DMS153 (cell line): ENCODE data around the gene MEX3A.
"Not testable (repeated sequence)": the region's sequence is repeated elsewhere in the genome, so short reads cannot be mapped to it uniquely, and the experiment has no call there.

Experiments
- DNase-seq: peaks from one replicate; lab custom pipeline; 2025; lab: John Stamatoyannopoulos, UW

The MEX3A gene, protein sequence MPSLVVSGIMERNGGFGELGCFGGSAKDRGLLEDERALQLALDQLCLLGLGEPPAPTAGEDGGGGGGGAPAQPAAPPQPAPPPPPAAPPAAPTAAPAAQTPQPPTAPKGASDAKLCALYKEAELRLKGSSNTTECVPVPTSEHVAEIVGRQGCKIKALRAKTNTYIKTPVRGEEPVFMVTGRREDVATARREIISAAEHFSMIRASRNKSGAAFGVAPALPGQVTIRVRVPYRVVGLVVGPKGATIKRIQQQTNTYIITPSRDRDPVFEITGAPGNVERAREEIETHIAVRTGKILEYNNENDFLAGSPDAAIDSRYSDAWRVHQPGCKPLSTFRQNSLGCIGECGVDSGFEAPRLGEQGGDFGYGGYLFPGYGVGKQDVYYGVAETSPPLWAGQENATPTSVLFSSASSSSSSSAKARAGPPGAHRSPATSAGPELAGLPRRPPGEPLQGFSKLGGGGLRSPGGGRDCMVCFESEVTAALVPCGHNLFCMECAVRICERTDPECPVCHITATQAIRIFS

DNA sequence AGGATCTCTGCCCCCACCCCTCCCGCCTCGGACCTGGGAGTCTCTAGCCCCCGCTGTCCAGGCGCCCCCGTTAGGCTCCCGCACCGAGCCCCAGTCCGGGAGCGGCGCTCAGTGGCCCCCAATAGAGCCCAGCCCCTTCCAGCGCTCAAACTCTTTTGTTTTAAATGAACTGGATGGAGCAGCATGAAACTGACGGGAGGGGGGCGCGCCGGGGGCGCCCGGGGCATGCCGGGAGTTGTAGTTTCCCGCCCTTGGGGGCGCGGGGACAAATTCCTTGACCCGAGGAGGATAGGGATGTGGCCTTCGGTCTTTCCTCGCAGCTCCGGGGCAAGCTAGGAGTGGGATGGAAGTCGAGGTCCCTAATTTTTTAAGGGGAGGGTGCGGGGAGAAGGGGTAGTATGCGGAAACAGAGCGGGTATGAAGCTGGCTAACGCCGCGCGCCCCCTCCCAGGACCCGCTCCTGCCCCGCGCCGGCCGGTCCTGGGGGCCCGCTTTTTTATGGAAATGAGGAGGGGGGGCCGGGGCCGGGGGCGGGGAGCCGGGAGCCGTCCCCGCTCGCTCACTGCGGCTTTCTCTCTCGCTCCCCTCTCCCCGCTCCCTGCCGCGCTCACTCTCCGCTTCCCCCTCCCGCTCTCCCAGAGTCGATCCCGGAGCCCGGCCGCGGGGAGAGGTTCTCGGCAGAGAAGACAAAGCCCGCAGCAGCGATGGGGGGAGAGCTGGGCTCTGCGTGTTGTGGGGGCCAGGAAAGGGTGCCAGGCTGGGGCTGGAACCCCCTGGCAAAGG is at the start of gene MEX3A:
Gene MEX3A, minus strand, starts transcription at position 157 of the 783 bp plus-strand sequence. CDS start 467 bp downstream, outside the sequence.
- peak; percentile 70 for DNase-seq

DNA sequence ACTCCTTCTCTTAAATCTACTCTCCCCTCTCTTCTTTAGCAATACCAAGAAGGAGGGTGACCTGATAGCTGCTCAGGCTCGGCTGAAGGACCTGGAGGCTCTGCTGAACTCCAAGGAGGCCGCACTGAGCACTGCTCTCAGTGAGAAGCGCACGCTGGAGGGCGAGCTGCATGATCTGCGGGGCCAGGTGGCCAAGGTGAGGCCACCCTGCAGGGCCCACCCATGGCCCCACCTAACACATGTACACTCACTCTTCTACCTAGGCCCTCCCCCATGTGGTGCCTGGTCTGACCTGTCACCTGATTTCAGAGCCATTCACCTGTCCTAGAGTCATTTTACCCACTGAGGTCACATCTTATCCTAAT is 48.3 kb upstream of the MEX3A start:
- DNase-seq: no peak

DNA sequence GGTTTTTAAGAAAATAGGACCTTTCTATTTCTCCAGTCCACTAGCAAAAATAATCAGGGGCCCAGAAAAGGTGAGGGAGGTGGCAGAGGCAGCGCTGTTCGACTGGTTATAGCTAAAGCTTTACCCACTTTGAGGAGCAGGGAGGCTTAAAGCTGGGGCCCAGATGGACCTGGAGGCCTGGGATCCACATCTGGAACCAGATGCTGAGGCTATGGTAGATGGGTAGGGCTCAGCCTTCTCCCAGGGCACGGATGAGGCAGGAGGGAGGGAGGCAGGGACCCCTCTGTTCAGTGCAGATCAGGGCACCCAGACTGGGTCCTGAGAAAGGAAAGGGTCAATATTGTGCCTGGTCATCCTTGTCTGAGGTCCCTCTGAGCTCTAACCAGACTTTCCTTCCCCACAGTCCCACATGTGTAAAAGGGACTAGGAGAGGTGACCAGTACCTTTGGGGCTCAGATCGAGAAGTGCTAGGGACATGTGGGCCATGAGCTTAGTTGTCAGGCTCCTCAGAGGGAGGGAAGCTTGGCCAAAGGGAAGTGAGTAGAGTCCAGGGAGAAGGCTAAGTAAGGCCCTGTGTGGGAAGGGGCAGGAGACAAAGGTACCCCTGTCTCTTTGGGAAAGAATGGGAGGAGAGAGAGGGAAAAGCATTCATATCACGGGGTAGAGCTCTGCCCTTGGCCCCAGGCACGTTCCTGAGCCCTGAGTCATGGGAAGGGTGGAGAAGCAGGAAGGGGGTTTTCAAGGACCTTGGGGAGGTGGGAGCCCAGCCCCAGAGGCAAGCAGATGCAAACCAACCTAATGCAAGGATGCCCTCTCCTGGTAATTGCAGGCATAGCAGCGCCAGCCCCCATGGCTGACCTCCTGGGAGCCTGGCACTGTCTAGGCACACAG is 47.7 kb upstream of the MEX3A start:
- peak; percentile 77 for DNase-seq

DNA sequence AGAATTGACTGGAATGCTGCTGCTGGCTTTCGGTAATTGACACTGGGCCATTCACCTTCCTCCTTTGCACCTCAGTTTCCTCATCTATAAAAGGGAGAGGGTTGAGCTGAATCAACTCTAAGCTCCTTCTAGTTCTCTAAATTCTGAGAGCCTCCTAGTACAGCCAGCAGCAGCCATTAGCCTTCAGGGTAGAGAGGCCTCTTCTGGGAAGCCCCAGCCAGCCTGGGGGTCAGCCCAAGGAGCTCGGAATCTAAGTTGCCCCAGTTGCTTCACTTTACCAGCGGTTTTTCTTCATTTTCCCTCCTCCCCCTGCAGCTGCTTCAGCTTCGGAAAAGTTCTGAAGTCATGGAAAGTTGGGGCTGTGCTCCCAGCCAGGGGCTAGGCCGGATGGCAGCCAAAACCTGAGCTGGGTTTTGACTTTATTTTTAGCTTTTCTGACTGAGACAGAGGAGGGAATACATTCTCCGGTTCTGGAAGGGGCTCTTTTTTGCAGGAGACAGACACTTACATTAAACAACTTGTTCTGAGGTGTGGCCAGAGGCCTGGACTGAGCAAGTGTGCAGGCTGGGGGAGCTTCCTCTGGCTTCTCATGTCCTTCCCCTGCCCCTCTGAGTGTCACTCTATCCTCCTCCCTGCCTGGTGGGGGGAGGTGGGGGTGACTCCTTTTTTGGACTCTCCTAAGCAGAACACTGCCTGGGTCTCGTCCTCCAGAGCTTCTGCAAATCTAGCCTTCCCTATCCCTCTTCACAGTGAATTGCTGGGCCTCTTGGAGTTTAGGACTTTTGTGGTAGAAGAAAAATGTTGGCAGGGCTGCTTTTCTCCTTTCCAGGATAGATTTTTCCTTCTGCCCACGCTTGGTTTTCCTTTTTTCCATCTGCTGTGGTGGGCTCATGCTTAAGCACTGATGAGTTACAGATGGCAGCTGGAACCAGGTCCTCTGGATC is 46.7 kb upstream of the MEX3A start:
- no peak for DNase-seq

DNA sequence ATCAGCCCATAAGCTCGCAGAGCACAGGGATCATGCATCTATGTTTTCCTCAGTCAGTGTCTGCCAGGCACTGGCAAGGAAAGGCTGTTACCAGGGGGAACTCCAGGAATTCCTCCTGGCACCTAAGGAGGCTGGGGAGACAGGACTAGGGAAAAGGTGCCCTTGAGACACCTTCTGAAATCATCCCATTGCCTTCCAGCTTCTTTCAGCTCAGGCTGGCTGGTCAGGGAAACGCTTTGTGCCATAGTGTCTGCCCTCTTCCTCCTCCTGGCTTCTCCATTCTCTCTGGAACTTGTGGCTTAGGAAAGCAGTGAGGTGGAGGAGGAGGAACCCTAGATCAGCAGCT is 46.0 kb upstream of the MEX3A start:
- DNase-seq: no peak

DNA sequence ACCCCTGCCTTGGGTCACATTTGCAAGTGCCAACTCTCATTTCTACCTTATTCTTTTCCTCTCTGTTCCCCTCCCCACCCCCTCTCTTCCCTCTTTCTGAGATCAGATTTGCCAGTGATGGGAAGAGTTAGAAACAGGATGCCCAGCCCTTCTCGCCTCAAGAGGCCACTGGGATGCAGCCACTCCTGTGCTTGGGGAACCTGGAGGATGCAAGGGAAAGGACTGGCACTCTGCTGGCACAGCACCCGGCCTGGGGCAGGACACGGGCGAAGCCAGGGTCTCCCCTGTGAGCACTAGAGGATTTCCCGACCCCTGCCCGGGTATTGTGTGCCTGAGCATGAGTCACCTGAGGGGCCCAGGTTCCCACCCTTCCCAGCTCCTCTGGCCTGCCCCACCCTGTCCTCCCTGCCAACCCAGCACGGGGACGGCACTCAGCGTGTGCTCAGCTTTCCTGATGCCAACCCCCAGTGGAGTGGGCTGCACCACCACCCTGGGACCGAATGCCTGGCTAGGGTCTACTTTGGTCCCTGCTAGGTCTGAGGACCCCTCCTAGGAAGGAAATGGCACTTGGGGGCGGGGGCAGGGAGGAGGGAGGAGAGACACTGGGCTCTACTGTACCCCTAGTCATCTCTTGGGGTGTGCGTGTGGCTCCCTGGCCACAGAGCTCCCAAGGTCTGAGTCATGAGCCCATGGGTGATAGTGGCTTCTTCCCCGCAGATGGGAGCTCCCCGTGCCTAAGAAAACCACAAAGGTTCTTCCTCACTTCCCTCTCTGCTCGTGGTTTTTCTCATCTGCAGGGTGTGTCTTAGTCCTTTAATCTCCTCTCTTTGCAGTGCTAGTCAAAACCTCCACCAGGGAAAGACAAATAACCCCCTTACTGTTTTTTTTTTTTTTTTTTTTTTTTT is 44.6 kb upstream of the MEX3A start:
- DNase-seq: peak; percentile 65

DNA sequence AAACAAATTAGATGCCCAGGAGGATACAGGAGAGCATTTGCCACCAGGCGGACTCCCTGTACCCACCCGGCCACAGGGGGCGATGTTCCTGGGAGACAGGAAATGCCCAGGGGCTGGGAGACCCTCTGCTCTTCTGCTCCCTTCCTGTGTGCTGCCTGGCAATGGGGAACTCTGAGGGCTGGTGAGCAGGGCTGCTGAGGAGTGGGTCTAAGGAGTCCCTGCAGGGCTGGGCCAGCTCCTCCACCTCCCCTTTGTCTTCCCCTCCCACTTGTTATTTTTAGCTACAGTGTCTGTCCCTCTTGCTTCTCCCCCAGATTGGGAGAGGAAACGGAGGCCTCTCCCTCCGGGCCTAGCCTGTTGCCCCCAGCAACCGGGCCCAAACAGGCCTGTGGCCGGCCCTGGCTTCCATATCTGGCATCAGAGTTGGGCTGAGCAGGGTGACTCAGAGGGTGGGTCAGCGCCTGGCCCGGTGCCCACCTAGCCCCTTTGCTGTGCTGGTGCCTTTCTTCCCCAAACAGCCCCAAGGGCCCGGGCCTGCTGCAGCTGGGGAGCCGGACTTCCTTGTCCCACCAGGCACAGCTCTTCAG is 43.9 kb upstream of the MEX3A start:
- peak; percentile 81 for DNase-seq

DNA sequence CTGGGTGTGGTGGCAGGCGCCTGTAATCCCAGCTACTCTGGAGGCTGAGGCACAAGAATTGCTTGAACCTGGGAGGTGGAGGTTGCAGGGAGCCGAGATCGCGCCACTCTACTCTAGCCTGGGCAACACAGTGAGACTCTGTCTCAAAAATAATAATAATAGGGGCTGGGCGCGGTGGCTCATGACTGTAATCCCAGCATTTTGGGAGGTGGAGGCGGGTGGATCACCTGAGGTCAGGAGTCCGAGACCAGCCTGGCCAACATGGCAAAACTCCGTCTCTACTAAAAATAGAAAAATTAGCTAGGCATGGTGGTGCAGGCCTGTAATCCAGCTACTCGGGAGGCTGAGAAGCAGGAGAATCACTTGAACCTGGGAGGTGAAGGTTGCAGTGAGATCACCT is 43.3 kb upstream of the MEX3A start:
- DNase-seq: not testable (repeated sequence)

DNA sequence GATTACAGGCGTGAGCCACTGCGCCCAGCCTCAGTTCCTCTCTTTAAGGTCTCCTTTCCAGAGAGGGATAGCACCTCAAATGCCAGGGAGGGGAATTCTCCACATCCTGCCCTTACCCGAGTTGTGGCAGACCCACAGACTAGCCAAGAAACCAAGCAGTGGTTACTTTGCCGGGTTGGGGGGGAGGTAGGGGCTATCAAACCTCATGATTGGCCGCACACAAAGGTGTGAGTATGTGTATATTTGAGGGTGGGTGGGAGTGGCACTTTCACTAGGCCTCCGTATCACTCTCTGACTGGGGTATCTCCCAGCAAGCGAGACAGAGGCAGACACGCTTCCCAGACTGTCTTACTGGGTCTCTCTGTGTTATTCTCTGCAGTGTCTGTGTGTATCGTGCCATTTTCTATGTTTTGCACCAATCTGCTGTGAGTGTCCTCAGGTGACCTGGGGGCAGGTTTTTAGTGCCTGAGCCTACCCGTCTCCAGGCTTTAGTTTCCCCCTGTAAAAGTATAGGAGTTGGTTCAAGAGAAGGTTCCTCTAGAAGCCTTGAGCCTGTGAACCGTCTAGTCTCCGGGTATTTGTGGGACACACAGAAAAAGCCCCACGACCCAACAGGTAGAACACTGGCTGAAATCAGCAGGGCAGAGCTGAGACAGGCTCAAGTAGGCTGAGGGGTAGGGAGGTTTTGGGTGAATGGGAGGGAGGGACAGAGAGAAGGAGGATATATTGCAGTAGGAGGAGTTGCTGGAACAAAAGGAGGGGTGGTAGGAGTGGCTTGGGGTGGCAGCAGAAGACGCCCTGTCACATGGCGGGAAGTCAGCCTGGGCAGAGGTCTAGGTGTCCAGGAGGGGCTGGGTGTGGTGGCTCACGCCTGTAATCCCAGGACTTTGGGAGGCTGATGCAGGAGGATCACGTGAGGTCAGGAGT is 42.6 kb upstream of the MEX3A start:
- DNase-seq: peak; percentile 29

DNA sequence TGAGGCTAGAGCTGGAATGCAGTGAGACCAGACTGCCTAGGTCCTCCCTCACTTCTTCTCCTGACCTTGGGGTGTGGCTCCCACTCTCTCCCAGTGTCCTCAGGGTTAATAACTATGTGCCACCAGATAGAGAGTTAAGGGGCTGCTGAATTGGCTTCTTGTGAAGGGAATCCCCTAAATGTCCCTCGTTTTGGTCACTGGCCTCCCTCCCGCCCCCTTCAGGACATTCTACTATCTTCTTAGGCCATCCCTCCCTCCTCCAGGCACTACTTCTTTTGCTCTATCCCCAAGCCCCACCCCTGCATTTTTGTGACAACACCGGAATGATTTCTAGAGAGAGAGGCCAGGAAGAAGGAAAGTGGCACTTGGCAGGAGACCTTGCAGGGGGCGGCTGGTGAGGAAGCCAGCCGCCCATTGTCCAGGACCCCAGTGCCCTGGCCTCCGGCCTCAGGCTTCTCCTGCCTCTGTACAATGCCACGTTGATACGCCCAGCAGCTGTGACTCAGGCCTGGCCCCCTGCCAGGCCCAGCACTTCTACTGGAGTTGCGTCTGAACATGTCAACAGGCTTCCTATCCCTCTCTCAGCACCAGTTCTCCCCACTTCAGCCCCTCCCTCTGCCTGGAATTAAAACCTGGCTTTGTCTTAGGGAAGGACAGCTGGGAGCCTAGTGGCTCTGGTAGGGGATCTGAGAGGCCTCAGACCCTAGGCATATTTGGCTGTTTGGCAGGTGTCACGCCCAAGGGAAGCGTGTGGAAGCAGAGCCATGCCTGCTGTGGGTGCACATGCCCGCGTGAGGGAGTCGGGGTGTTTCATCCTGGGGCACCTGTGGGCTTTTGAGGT is 41.3 kb upstream of the MEX3A start:
- DNase-seq: peak; percentile 99

DNA sequence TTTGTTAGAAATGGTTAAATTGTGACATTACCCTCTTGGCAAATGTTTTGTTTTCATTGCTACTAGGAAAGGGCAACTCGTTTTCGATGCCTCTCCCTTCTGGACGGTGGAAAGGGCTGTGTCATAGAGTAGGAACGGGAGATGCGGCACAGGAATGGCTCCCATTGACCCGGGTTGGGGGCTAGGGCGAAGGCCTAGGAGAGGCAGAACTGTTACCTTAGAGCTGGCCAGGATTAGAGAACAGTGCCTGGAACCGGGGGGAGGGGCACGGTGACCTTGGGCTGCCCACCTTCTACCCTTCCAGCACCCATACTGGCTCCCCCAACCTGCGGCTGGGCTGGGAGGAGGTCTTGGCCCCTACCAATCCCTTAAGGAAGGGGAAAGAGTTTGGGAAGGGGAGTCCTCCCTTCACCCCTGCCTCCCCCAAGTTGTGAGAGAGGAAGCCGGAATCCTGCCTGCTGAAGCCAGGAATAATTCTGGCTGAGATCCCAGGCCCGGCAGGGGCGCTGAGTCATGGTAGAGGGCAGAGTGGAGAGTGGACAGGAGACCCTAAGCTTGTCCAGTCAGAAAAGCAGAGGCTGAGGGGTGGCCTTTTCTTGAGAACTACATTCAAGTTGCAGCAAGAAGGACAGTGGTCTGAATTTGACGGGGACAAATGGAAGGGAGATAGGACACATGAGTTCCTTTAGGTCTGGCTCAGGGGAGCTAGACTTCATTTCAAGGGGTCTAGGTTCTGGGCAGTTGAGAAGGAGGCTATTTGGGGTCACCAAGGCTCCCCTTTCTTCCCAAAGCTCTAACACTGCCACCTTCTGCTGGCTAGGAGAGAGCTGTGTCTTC is 40.5 kb upstream of the MEX3A start:
- peak; percentile 65 for DNase-seq

DNA sequence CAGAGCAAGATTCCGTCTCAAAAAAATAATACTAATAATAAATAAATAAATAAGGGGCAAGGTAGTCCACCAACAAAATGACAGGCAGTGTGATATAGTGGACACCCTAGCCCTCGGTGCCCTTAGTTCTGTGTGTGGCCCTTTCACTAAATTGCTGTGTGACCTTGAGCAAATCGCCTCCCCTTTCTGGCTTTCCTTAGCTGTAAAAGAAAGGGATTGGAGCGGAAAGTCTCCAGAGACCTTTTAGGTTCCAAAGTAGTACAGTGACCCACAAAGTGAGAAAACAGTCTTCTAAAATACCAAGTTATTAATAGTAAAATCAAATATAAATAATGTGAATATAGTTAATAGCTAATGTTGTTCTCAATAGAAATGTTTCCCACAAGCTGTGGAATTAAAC is 39.8 kb upstream of the MEX3A start:
- no peak for DNase-seq

DNA sequence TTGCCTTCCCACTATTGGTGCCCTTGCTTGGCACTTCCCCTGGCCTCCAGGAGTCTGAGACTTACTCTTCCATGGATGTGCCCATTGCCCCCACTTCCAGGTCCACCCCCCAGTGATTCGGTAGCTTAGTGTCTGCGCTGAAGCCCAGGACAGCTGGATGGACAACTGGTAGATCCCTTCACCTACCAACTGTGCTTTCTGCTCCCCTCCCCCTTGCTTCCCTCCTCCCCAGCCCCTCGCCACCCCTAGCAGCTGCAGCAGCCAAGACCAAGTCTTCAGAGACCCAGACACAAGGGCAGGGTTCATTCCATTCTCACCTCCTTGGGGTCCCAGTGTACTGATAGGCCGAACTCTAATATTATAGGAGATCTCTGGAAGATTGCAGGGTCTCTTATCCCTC is 39.2 kb upstream of the MEX3A start:
- no peak for DNase-seq

DNA sequence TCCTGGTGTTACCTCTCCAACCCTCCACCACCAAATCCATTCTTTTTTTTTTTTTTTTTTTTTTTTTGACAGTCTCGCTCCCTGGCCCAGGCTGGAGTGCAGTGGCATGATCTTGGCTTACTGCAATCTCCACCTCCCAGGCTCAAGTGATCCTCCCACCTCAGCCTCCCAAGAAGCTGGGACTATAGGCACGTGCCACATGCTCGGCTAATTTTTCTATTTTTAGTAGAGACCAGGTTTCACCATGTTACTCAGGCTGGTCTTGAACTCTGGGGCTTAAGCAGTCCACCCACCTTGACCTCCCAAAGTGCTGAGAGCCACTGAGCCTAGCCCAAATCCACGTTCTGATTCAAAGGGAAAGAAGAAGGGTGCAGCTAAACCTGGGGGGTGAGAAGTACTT is 38.7 kb upstream of the MEX3A start:
- DNase-seq: not testable (repeated sequence)

DNA sequence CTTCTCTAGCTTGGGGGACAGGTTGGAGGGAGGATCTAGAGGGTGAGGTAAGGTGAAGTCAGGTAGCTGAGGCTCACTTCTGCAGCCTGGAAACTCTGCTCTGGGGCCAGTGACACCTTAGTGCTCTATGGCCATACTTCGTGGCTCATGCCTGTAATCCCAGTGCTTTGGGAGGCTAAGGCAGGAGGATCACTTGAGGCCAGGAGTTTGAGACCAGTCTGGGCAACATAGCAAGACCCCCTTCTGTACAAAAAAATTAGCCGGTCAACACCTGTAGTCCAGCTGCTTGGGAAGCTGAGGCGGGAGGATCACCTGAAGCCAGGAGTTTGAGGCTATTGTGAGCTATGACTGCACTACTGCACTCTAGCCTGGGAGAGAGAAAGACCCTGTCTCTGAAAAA is 38.1 kb upstream of the MEX3A start:
- DNase-seq: no peak

DNA sequence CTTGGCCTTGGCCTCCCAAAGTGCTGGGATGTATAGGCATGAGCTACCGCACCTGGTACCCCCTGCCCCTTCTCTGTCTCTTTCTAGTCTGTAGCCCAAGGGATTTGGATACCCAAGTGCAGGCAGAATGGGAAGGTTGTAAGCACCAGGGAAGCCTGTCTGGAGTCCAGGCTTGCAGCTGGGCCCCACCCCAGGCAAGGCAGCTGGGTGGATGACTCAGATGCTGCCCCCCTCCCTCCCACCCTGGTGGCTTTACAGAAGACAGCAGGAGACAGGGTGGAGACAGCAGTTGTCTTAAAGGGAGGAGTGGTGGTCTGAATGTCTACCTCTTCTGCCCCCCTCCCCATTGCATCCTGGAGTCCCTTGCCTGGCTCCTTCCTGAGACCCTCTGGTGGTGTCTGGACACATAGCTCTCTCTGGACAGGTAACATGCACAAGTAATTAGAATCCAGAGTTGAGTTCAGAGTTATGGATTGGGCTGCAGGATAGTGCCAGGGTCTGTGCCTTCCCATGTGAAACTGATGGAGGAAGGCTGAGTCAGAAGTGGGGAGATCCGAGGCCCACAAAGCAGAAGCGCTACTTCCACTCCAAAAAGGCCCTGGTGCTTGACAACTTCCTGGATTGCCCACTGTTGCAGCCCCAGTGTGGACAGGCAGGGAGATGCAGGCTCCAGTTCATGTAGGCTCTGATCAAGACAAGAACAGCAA is 37.4 kb upstream of the MEX3A start:
- no peak for DNase-seq
